ENCODE results near the gene RIMKLB.
"Not testable (repeated sequence)": the region's sequence is repeated elsewhere in the genome, so short reads cannot be mapped to it uniquely, and the experiment has no call there.

RIMKLB gene

DNA sequence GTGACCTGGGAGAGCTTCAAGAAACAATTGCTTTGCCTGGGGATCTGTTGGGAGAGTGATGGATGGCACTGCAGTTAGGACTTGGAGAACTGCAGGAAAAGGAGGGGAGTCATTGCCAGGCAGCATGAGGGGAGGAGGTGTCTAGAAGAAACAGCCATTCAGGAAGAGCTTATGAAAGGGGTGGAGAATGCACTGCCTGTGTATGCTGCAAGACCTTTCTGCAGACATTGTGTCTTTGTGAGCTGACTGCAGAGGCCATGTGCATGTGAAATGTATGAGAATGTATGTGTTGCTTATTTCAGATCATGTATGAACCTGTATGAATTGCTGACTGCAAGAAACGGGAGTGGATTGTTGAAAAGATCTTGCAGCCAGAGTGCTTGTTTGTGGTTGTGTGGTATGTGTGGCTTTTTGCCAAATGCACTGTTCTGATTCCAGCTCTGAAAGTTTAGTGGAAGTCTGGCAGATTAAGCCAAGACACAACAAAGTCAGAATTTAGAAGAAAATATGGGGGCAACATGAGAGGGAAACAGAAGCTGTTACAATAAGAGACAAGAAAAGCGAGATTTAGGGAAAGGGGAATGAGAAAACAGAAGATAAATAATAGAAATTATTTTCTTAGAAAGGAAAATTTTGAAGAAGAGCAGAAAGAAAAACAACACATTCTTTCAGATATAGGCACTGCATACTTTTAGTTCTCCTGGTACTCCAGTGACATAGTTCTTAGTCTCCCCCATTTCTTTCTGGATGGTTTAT lies 9.8 kb upstream of the RIMKLB start:
- peak in 35 of 42 donors; percentile 21 to 86 (median 55) for DNase-seq
- intact Hi-C loops (cut with DNase I) = no loop called here

DNA sequence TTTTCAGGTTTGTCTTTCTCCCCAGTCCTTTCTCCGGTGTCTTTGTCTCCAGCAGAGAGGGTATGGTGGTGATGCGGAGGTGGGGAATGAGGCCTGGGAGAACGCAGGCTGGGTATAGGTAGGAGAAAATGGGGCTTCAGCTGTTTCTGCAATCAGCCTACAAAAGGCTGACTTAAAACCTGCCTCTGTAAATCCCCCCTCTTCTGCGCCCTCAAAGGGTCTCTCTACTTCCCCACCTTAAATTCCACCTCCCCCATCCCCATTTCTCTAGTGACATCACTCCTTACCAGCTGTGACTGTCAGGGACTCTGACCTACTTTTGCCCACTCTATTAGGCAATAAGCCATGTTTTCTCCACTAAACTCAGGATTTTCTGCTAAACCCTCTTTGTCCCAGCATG lies 8.1 kb upstream of the RIMKLB start:
- DNase-seq = peak in 2 of 42 donors; percentile 10 to 34
- intact Hi-C loops (cut with DNase I) = loop anchor here (10.0 kb wide), 1 partner anchor 205 kb away; no protein-coding TSS in a partner anchor

DNA sequence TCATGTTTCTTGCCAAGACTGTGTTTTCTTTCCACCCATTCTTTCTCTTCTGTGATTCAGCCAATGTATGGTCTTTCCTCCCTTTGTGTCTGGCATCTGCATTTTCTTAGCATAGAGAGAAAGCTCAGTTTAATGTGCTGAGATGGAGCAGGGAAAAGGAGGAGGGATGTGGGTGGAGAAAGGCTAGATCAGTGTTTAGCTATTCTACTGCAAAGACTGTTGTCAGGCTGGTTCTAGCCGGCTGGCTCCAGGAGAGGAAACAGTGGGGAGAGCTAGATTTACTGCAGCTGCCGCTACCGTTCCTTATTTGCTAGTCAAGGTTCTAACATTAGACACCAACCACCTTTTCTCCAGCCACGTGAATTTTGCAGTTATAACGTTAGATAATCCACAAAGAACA lies 5.2 kb upstream of the RIMKLB start:
- peak in 41 of 42 donors; percentile 34 to 92 (median 72) for DNase-seq
- intact Hi-C loops (cut with DNase I) = loop anchor here (10.0 kb wide), 1 partner anchor 202 kb away; no protein-coding TSS in a partner anchor

DNA sequence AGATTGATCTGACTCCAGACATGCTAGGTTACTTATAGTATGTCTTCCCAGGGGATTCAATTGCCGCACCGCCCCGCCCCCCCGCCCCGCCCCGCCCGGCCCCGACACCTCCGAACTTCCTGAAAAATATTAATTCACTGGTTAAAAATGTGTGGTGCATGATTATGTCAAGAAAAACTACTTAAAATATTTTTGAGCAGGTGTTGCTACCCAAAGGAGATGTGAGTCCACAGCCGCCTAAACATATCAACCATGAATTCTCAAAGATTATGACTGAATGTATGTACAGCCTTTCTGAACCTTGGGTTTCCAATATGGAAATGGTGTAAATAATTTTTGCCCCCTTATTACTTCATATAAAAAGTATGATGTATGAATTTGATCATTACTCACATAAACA lies 2.7 kb upstream of the RIMKLB start:
- intact Hi-C loops (cut with DNase I) = loop anchor here (10.0 kb wide), 1 partner anchor 200 kb away; no protein-coding TSS in a partner anchor
- no peak for DNase-seq

DNA sequence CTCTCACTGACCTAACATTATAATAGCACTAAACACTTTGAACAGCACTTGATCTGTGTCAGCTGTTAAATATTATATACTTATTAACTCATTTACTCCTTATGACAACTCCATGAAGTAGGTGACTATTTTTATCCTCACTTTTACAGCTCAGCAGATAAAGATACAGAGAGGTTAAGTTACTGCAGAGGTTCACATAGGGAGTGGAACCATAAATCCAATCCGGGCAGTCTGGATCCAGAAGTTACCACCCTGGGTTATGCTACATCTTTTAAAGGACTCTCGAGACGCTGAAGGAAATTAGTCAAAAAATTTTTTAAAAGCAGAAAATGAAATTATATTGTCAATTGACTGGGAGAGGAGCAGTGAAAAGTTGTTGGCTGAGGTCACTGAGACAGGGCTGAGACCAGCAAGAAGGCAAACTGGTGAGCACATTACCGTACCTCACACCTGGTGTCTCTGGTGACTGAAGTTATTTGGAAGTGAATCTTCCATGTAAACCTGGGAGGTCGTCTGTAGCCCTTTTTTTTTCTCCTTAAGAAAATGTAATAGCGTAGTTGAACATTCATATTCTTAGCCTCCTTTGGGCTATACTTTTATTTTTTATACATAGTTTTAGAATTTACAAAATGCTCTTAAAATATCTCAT lies 1.2 kb upstream of the RIMKLB start:
- intact Hi-C loops (cut with DNase I) = loop anchor here (10.0 kb wide), 1 partner anchor 198 kb away; no protein-coding TSS in a partner anchor
- no peak for DNase-seq

DNA sequence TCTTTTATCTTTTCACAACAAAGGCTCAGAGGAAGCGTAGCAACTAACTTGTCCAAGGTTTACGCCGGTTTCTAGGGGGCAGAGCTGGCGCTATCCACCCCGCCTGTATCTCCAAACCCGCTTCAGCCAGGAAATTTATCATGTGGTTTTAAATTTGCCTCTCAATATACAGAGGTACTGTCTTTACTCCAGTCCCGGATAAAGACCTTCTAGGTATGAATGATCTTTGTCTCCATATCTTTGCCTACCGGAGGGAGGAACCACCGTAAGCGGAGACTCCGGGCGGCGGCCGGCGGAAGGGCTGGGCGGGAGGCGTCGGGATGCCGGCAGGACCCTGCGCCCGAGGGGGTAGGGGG lies 693 bp upstream of the RIMKLB start:
- DNase-seq = peak in 5 of 42 donors; percentile 19 to 47 (median 23)
- intact Hi-C loops (cut with DNase I) = loop anchor here (10.0 kb wide), 1 partner anchor 198 kb away; no protein-coding TSS in a partner anchor

DNA sequence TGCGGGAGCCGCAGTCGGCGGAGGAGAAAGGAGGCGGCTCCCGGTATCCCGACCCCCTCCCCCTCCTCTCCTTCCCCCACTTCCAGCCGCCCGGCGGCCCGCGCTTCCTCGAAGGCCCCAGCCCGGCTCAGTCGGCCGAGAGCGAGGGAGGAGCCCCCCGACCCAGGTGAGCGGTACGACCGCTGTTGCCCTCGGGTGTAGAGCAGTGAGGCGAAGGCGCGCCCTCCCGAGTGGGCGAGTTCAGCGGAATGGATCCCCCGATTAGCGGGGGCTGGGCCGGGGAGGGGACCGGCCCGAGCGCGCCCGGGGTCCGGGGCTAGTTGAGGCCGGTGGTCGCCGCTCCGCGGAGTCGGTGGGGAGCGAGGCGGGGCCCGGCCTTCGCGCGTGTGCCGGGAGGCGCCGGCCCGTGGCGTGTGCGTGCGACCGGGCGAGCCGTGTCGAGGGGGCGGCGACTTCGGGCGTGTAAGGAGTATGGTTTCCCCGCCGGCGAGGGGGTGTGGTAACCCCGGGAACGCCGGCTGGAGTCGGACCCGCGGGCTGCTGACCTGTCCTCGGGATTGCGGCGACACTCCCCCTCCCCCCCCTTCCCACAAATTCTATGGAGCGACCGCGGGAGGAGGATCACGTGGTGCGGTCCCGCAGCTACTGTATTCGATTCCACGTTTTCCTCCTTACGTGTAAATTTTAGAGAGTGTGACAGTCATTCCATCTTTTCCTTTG lies 501 bp downstream of the RIMKLB start:
- intact Hi-C loops (cut with DNase I) = loop anchor here (10.0 kb wide), 1 partner anchor 197 kb away; no protein-coding TSS in a partner anchor

DNA sequence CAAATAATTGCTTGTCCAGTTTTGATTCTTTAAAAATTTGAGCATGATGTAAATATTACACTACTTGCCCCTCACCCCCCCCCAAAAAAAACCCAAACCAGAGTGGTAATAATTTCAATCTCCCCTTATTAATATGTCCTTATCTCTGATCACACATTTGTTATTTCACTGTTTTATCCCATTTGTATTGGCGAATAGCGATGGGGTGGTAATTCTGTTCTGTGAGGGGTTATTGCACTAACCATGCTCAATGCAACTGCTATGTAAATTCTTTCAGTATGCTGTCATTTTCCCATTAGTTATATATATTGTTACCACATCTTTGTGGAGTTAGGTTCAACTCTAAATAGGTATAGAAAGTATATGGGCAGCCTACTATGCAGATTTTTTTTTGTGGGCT lies 1.1 kb downstream of the RIMKLB start:
- no peak for DNase-seq
- intact Hi-C loops (cut with DNase I) = loop anchor here (10.0 kb wide), 1 partner anchor 196 kb away; no protein-coding TSS in a partner anchor

More for the DNA sequence above, 501 bp downstream of the RIMKLB start:
- peak in 41 of 42 donors; percentile 26 to 78 (median 52) for DNase-seq

DNA sequence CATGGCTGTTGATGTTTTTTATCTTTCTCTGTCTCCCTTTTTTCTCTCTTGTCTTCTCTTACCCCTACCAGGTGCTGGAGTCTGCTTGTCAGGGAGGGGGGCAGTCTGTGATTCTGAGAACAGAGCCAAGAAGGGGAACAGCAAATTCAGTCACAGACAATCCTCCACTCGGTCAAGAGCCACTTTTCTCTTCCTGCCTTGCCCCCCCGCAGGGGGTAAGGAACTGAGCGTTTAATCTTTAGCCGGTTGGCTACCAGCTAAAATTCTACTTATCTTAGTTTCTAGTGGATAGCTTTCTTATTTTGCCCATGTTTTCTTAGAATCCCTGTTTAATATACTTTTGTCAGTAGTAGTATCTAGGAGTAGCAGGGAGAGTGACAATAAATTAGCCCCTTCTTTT lies 1.9 kb downstream of the RIMKLB start:
- no peak for DNase-seq
- intact Hi-C loops (cut with DNase I) = loop anchor here (10.0 kb wide), 1 partner anchor 195 kb away; no protein-coding TSS in a partner anchor

DNA sequence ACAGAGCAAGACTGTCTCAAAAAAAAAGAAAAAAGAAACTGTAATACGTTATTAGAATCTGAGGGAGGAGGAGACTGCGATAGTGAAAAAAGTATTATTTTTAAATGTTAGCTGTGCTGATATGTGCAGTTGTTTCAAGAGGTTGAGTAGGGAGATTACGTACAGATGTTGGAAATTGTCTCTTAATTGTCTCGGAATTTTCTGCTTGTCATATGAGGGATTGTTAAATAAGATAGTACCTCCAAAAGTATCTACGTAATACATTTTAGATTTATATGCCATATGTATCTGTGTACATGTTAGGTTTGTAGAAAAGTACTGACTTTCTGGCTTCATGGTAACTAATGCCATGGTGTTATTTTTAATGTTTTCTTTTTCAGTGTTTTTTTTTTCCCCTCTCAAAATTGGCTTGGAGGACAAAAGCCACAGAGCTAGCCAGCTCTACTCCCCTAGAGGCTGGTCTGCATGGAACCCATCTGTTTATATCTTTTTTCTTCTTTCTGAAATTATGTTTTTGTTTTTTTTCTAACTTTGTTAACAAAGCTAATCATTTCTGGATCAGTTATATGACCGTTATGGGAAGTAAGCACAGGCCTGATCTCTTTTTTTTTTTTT lies 3.4 kb downstream of the RIMKLB start:
- DNase-seq = no peak
- intact Hi-C loops (cut with DNase I) = no loop called here

DNA sequence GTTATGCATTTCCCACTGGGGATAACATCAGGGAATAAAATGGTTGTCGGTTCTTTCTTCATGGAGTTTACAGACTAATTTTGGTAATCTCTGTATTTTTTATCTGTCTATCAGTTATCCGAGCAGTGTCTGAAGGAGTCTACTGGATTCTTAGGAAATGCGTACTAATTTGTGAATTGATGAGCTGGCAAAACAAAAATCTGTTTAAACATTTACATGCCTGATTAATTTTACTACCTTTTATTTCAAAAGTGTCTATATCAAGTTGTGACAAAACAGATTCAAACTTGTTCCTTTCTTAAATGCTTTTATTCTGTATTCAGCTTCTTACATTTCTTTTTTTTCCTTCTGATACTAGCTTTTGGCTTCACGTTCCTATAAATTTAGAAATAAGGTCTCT lies 4.4 kb downstream of the RIMKLB start:
- intact Hi-C loops (cut with DNase I) = no loop called here
- no peak for DNase-seq

DNA sequence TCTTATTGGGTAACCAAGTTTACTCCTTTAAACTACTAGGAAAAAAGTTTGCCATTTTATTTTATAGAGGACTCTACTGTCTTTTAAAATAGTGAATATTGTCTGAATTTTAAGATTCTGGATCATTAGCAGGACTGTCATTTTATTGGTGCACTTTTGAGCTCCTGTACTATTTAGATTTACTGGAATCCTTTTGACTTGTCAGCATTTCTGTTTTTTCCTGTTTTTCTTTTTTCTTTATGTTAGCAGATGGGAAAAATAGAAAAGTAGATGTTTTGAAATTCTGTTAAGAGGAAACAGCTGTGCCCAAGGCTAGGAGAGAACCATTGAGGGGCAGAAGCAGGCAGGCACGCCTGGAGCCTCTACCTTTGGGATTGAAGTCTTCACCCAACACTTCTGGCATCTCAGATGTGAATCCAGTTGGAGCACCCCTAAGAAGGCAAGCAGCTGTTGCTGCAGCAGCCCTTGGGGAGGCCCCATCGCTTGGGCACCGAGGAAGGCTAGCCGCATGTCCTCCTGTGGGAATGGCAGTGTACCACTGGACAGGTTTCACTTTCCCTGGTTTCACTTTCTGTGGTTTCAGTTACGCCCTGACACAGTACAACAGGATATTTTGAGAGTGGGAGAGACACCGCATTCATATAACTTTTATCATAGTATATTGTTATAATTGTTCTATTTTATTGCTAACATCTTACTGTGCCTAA lies 11.5 kb downstream of the RIMKLB start:
- intact Hi-C loops (cut with DNase I) = no loop called here
- DNase-seq = peak in 1 of 42 donors; percentile 20

DNA sequence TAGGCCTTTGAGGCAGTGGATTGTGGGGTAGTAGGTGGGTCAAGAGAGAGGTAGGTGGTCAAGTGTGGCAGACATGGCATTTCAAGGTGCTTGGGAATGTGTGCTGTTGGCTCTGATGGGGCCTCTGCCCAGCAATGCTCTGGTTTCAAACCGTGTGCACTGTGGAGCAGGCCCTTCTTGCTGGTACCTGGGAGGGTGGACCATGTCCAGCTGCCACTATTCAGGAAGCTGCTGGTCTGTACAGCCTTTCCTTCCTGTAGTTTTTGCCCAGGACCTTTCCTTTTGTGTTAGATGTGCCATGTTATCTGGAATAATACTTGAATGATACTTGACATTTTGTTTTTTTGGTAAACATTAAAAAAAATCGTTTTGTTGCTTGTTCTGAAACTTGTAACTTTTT lies 14.8 kb downstream of the RIMKLB start:
- intact Hi-C loops (cut with DNase I) = no loop called here
- DNase-seq = no peak

DNA sequence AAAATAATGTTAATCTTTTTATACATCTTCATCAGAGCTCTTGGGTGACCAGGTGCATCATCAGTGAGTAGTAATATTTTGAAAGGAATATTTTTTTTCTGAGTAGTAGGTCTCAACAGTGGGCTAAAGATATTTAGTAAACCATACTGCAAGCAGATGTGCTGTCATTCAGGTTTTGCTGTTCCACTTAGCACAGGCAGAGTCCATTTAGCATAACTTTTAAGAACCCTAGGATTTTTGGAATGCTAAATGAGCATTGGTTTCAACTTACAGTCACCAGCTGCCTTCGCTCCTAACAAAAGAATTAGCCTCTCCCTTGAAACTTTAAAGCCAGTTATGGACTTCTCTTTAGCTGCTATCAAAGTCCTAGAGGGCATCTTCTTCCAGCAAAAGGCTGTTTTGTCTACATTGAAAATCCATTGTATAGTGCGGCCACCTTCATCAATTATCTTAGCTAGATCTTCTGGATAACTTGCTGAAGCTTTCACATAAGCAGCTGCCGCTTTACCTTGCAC lies 24.6 kb downstream of the RIMKLB start:
- intact Hi-C loops (cut with DNase I) = no loop called here
- DNase-seq = no peak

DNA sequence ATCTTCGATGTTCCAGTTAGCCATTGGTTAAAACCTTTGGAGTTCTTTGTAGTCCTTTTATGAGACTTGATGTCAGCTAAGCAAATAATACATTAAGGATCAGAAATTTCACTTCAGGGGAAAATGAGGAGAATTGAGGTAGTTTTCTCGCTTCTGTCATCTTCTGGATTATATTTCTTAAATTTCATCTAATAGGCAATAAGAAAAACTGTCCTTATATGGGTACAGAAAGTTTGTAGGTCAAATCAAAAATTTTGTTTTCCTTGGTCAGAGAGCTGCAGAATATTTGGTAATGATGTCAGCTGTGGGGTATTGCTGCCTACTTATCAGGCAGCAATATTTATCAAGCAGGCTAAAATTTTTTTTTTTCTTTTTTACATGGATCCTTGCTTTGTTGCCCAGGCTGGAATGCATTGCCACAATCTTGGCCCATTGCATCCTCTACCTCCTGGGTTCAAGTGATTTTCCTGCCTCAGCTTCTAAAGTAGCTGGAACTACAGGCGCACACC lies 37.1 kb downstream of the RIMKLB start:
- no peak for DNase-seq
- intact Hi-C loops (cut with DNase I) = no loop called here

DNA sequence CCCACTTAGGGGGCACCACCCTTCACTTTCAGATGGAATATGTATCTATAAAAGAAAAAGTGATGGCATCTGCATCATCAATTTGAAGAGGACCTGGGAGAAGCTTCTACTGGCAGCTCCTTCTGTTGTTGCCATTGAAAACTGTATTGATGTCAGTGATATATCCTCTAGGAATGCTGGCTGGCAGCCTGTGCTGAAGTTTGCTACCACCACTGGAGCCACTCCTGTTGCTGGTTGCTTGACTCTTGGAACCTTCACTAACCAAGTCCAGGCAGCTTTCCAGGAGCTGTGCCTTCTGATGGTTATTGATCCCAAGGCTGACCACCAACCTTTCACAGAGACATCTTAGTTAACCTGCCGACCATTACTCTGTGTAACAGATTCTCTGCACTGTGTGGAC lies 44.7 kb downstream of the RIMKLB start:
- intact Hi-C loops (cut with DNase I) = no loop called here
- no peak for DNase-seq

DNA sequence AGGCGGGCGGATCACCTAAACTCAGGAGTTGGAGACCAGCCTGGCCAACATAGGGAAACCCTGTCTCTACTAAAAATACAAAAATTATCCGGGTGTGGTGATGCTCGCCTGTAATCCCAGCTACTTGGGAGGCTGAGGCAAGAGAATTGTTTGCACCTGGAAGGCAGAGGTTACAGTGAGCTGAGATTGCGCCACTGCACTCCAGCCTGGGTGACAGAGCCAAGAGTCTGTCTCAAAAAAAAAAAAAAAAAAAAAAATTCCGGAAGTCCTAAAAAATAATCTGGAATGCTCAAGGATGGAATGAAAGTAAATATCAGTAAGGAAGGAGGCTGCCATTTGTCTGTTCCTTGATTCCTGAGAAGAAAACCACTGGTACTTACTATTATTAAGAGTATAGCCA lies 45.3 kb downstream of the RIMKLB start:
- DNase-seq; intact Hi-C loops (cut with DNase I): not testable (repeated sequence)

DNA sequence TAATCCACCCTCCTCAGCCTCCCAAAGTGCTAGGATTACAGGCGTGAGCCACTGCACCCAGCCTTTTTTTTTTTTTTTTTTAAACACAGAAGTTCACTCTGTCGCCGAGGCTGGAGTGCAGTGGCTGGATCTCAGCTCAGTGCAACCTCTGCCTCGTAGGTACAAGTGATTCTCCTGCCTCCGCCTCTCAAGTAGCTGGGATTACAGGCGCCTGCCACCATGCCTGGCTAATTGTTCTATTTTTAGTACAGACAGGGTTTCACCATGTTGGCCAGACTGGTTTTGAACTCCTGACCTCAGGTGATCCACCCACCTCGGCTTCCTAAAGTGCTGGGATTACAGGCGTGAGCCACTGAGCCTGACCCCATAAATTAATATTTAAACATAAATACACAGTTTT lies 47.8 kb downstream of the RIMKLB start:
- DNase-seq; intact Hi-C loops (cut with DNase I): not testable (repeated sequence)

Data from head of caudate nucleus (tissue), 42 donors.